Measurements from ENCODE around the gene NDNF.

DNA sequence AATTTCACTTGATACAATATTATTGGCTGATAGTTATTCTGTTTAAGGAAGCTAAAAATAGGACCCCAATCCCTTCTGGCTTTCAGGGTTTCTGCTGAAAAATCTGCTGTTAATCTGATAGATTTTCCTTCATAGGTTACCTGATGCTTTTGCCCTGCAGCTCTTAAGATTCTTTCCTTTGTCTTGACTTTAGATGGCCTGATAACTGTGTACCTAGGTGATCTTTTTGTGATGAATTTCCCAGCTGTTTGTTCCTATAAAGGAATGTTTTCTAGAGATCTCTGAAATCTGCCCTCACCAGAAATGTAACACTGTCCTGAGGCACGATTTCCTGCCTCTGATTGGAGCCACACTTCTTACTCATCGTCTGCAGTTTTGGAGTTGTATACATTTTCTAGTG is 80.5 kb downstream of the NDNF start:
- TF ChIP-seq CTCF (conservative IDR thresholded peaks at IDR 0.05; ENCODE audit: low read length) (no peak), EZH2phosphoT487 (IDR thresholded peaks at IDR 0.05; ENCODE audit: borderline replicate concordance) (no peak)

Measured in Loucy (cell line).